22Rv1 (cell line): ENCODE measurements around the gene CMSS1.

Source experiments
- ZFX ChIP-seq: fragments of 450-650 bp; IDR thresholded peaks from 2 replicates; pipeline ENCODE4 v1.6.1; 2017; ENCODE audit warnings: antibody characterized with exemption, borderline replicate concordance
- TF ChIP-seq, protein P1 (sequence below): fragments of 450-650 bp; IDR thresholded peaks from 2 replicates; pipeline ENCODE4 v1.5.1; 2017; ENCODE audit warnings: mild to moderate bottlenecking

DNA sequence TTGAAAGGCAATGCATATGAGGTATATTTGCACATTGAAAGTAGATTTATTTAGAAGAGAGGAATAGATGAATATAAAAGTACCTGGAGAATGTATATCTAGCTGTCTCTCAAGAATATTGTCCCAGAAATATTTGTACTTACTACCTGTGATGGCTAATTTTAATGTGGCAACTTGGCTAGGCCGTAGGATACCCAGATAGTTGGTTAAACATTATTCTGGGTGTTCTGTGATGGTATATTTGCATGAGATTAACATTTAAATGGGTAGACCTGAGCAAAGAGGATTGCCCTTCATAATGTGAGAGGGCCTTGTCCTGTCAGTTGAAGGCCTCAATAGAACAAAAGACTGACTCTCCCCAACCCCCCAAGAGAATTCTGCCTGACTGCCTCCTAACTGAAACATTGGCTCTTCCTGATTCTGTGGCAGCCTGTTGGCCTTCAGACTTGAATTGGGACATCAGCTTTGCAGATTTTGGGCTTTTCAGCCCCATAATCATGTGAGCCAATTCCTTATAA, 366.0 kb downstream of the CMSS1 start:
- TF ChIP-seq, protein P1, sequence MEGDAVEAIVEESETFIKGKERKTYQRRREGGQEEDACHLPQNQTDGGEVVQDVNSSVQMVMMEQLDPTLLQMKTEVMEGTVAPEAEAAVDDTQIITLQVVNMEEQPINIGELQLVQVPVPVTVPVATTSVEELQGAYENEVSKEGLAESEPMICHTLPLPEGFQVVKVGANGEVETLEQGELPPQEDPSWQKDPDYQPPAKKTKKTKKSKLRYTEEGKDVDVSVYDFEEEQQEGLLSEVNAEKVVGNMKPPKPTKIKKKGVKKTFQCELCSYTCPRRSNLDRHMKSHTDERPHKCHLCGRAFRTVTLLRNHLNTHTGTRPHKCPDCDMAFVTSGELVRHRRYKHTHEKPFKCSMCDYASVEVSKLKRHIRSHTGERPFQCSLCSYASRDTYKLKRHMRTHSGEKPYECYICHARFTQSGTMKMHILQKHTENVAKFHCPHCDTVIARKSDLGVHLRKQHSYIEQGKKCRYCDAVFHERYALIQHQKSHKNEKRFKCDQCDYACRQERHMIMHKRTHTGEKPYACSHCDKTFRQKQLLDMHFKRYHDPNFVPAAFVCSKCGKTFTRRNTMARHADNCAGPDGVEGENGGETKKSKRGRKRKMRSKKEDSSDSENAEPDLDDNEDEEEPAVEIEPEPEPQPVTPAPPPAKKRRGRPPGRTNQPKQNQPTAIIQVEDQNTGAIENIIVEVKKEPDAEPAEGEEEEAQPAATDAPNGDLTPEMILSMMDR: no peak
- no peak for TF ChIP-seq ZFX
